HG03521 (cell line): Measurements from ENCODE around the gene PKNOX2.

Experiments used
- ATAC-seq: cut with Tn5 transposase; IDR thresholded peaks from one replicate; pipeline ENCODE4 v1.9.1; 2021; ENCODE audit warnings: mild to moderate bottlenecking, moderate library complexity; ENCODE audit not compliant: unreplicated experiment

The PKNOX2 gene

GRCh38 chr11:125348674-125349309 lies 184.2 kb downstream of the PKNOX2 start:
- no peak for ATAC-seq

GRCh38 chr11:125350206-125351032 lies 185.9 kb downstream of the PKNOX2 start:
- ATAC-seq = no peak

GRCh38 chr11:125351033-125351867 lies 186.7 kb downstream of the PKNOX2 start:
- no peak for ATAC-seq

- no peak for ATAC-seq
Observed at GRCh38 chr11:125351868-125352250, 187.3 kb downstream of the PKNOX2 start.

- ATAC-seq = no peak
Observed at GRCh38 chr11:125356797-125357196, 192.2 kb downstream of the PKNOX2 start.

- no peak for ATAC-seq
Observed at GRCh38 chr11:125357551-125357950, 193.0 kb downstream of the PKNOX2 start.

GRCh38 chr11:125358254-125358840 lies 193.8 kb downstream of the PKNOX2 start:
- no peak for ATAC-seq

- no peak for ATAC-seq
Observed at GRCh38 chr11:125359130-125359529, 194.6 kb downstream of the PKNOX2 start.

- no peak for ATAC-seq
Observed at GRCh38 chr11:125360066-125360465, 195.5 kb downstream of the PKNOX2 start.

- no peak for ATAC-seq
Observed at GRCh38 chr11:125364121-125364826, 199.7 kb downstream of the PKNOX2 start.

- ATAC-seq = no peak
Observed at GRCh38 chr11:125365196-125365931, 200.8 kb downstream of the PKNOX2 start.

- no peak for ATAC-seq
Observed at GRCh38 chr11:125367710-125368109, 203.2 kb downstream of the PKNOX2 start.

- no peak for ATAC-seq
Observed at GRCh38 chr11:125368757-125369156, 204.2 kb downstream of the PKNOX2 start.

GRCh38 chr11:125369808-125370207 lies 205.3 kb downstream of the PKNOX2 start:
- no peak for ATAC-seq

- ATAC-seq = no peak
Observed at GRCh38 chr11:125370561-125371389, 206.2 kb downstream of the PKNOX2 start.

- no peak for ATAC-seq
Observed at GRCh38 chr11:125371431-125371935, 206.9 kb downstream of the PKNOX2 start.

GRCh38 chr11:125372088-125372487 lies 207.5 kb downstream of the PKNOX2 start:
- no peak for ATAC-seq

- no peak for ATAC-seq
Observed at GRCh38 chr11:125372911-125373310, 208.4 kb downstream of the PKNOX2 start.
